WI38 (cell line): Measurements from ENCODE around the gene STXBP6.

Source experiments
- H3K4me3 ChIP-seq: 2 replicates; pipeline ENCODE4 v1.5.1; 2011; ENCODE audit warnings: low read depth, mild to moderate bottlenecking, control low read depth, low read length
- CTCF ChIP-seq: IDR thresholded peaks from 2 replicates; pipeline ENCODE4 v1.5.1; 2012; ENCODE audit warnings: low read depth, mild to moderate bottlenecking, control low read depth, low read length

STXBP6 gene

GRCh38 chr14:24816011-24816928 lies 233.7 kb downstream of the STXBP6 start:
- no peak for TF ChIP-seq CTCF
- H3K4me3 ChIP-seq = no peak overlapping the region

- H3K4me3 ChIP-seq = no peak overlapping the region
- TF ChIP-seq CTCF = no peak
These were observed 234.4 kb downstream of the STXBP6 start for GRCh38 chr14:24815543-24815942.

- H3K4me3 ChIP-seq = no peak overlapping the region
- TF ChIP-seq CTCF = no peak
These were observed 235.0 kb downstream of the STXBP6 start for GRCh38 chr14:24814944-24815343.

- no peak for TF ChIP-seq CTCF
- no peak overlapping the region for H3K4me3 ChIP-seq
These were observed 235.6 kb downstream of the STXBP6 start for GRCh38 chr14:24814346-24814745.

GRCh38 chr14:24813819-24814259 lies 236.1 kb downstream of the STXBP6 start:
- no peak overlapping the region for H3K4me3 ChIP-seq
- no peak for TF ChIP-seq CTCF

GRCh38 chr14:24813089-24813815 lies 236.7 kb downstream of the STXBP6 start:
- H3K4me3 ChIP-seq = no peak overlapping the region
- TF ChIP-seq CTCF = no peak

- H3K4me3 ChIP-seq = no peak overlapping the region
- no peak for TF ChIP-seq CTCF
These were observed 240.8 kb downstream of the STXBP6 start for GRCh38 chr14:24809135-24809534.
